HepG2 (cell line): ENCODE data around the gene GNG7. TPM values are rescaled to one million over a fixed set of nuclear protein-coding genes. Genes with fewer than 3 reads are reported as not detected.

Source experiments
- ADNP ChIP-seq: sonication (generic); formaldehyde crosslinking; IDR thresholded peaks from 2 replicates; pipeline ENCODE4 v1.4.0; 2020; ENCODE audit warnings: missing genetic modification reagents
- ATF1 ChIP-seq: IDR thresholded peaks from 2 replicates; pipeline ENCODE4 v1.6.1; 2016; ENCODE audit warnings: mild to moderate bottlenecking, control low read depth
- CHD4 ChIP-seq: fragments of 200-600 bp; sonication (generic); IDR thresholded peaks from 2 replicates; pipeline ENCODE4 v1.7.0; 2017; ENCODE audit warnings: mild to moderate bottlenecking, low read length, borderline replicate concordance
- DRAP1 ChIP-seq: IDR thresholded peaks from 2 replicates; pipeline ENCODE4 v1.6.1; 2016; ENCODE audit warnings: missing genetic modification reagents, missing compliant biosample characterization
- MYNN ChIP-seq: sonication (generic); formaldehyde crosslinking; IDR thresholded peaks from 2 replicates; pipeline ENCODE4 v1.4.0; 2020; ENCODE audit warnings: mild to moderate bottlenecking, low read depth, missing genetic modification reagents
- NFYB ChIP-seq: sonication (generic); formaldehyde crosslinking; IDR thresholded peaks from 2 replicates; pipeline ENCODE4 v1.4.0; 2020; ENCODE audit warnings: missing genetic modification reagents
- PHF8 ChIP-seq: sonication (generic); formaldehyde crosslinking; IDR thresholded peaks from 2 replicates; pipeline ENCODE4 v1.5.0; 2020; ENCODE audit warnings: missing genetic modification reagents
- POLR2A ChIP-seq, 2 experiments: IDR thresholded peaks; 2 replicates each; pipeline ENCODE4 v1.6.1; 2011; ENCODE audit warnings: low read depth in 2 of 2, low read length in 2 of 2, mild to moderate bottlenecking in 1 of 2, moderate library complexity in 1 of 2; ENCODE audit not compliant: insufficient read depth in 1 of 2
- SAP130 ChIP-seq: IDR thresholded peaks from 2 replicates; pipeline ENCODE4 v1.6.1; 2016; ENCODE audit warnings: low read depth
- SP1 ChIP-seq, 2 experiments: fragments of 450-650 bp in 1 of 2; sonication (generic) in 1 of 2; formaldehyde crosslinking in 1 of 2; IDR thresholded peaks; 2 replicates each; pipeline versions ENCODE4 v1.4.0 to v1.6.1; 2016 to 2020; ENCODE audit warnings: missing genetic modification reagents in 1 of 2
- ZNF180 ChIP-seq: sonication (generic); formaldehyde crosslinking; IDR thresholded peaks from 2 replicates; pipeline ENCODE4 v1.4.0; 2020; ENCODE audit warnings: low read depth, missing genetic modification reagents, borderline replicate concordance
- ZNF253 ChIP-seq: sonication (generic); formaldehyde crosslinking; IDR thresholded peaks from 2 replicates; pipeline ENCODE4 v1.8.0; 2022; ENCODE audit warnings: mild to moderate bottlenecking, missing genetic modification reagents, borderline replicate concordance
- ZNF841 ChIP-seq: sonication (generic); formaldehyde crosslinking; IDR thresholded peaks from 2 replicates; pipeline ENCODE4 v1.8.1; 2023; ENCODE audit warnings: missing genetic modification reagents, borderline replicate concordance
- polyA plus RNA-seq, 8 experiments: library from polyadenylated mRNA; depleted of rRNA in 3 of 8; stranded (reverse) in 7 of 8; unstranded in 1 of 8; fragments of >200 nt; fragmentation: Illumina TruSeq in 4 of 8; extraction: Trizol in 4 of 8; gene quantifications; 2 replicates each; pipeline versions ENCODE4 v1.2.1 to v1.2.3, GENCODE V29; 2011 to 2016; ENCODE audit warnings: low read depth in 4 of 8, missing spikeins in 1 of 8, mixed read lengths in 1 of 8; ENCODE audit not compliant: insufficient read depth in 1 of 8
- total RNA-seq, 5 experiments: library from RNA; depleted of rRNA; stranded (reverse); fragments of >200 nt; fragmentation: Illumina TruSeq; extraction: Trizol; gene quantifications; 2 replicates each; pipeline ENCODE4 v1.2.3, GENCODE V29; 2016; ENCODE audit warnings: low read depth in 1 of 5
- TF ChIP-seq, protein P1 (sequence below): sonication (generic); formaldehyde crosslinking; IDR thresholded peaks from 2 replicates; pipeline ENCODE4 v1.4.0; 2020; ENCODE audit warnings: missing genetic modification reagents

GNG7 gene
- total and polyA plus RNA-seq, 2 of the 13 experiments (the other 11 are each of a cell fraction or from before 2014, with no cell fraction given) = 1.4 to 3.3 TPM

- TF ChIP-seq CHD4 (peak; percentile 88; the same call in 1 of the 2 replicates), ZNF253 (no peak), SP1 (IDR thresholded peaks at IDR 0.05) (no peak), SP1 (CRISPR knock-in tag; IDR thresholded peaks at IDR 0.05) (peak; percentile 71), ZNF180 (no peak), POLR2A (IDR thresholded peaks at IDR 0.05; ENCODE audit: insufficient read depth in 1 of 2, low read depth in 2 of 2, low read length in 2 of 2) (peak; percentile 58 to 81), MYNN (CRISPR knock-in tag) (no peak), DRAP1 (CRISPR knock-in tag) (no peak; the same call in 1 of the 2 replicates), ATF1 (CRISPR knock-in tag) (peak; percentile 61), ZNF841 (CRISPR knock-in tag) (no peak), PHF8 (CRISPR knock-in tag) (peak; percentile 34; the same call in 1 of the 2 replicates), ADNP (CRISPR knock-in tag) (peak; percentile 78; the same call in 1 of the 2 replicates), SAP130 (CRISPR knock-in tag) (peak; percentile 36; the same call in 1 of the 2 replicates), NFYB (CRISPR knock-in tag) (peak; percentile 62)
- TF ChIP-seq, protein P1, sequence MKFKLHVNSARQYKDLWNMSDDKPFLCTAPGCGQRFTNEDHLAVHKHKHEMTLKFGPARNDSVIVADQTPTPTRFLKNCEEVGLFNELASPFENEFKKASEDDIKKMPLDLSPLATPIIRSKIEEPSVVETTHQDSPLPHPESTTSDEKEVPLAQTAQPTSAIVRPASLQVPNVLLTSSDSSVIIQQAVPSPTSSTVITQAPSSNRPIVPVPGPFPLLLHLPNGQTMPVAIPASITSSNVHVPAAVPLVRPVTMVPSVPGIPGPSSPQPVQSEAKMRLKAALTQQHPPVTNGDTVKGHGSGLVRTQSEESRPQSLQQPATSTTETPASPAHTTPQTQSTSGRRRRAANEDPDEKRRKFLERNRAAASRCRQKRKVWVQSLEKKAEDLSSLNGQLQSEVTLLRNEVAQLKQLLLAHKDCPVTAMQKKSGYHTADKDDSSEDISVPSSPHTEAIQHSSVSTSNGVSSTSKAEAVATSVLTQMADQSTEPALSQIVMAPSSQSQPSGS (CRISPR knock-in tag) = 0 out of 2 replicates have a peak, but pooled peaks have one; percentile 13
Measured at GRCh38 chr19:2702170-2703076, at the start of gene GNG7 (continued).
